Measurements from ENCODE around the gene COTL1. TPM values are rescaled to one million over a fixed set of nuclear protein-coding genes. Genes with fewer than 3 reads are reported as not detected.

Gene COTL1
- total and polyA plus RNA-seq, 9 of the 15 experiments (the other 6 are each of a cell fraction or from before 2014, with no cell fraction given), result 27.7 to 185 (median 72.5) TPM

DNA sequence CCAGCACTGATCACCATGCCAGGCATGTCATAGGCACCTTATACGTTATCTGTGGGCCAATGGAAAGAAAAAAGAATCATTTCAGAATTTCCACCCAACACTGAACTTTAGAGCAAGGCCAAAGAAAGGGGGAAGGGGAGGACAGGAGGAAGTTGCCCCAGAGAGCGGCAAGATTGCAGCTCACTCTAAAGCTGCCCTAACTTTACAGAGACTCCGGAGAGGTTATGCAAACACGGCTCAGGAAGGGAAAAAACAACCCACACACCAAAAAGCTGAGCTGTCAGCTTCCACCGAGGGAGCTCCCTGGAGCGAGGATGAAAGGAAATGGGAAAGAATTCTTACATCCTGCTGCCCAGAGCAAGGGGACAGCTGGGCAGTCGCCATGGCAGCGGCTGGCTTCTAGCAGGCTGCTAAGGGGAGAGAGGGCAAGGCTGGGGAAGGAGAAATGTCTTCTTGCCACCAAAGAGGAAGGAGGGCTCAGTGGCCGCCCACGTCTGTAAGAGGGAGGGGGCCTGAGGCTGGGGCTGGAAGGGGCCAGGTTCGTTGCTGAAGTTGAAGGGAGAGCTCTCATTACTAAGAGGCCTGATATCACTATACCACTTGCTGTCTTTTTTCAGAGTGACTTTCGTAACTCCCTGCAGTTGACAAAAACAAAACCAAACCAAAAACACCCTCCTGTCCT is 18.2 kb downstream of the COTL1 start (continued):
- TF ChIP-seq, protein P1, sequence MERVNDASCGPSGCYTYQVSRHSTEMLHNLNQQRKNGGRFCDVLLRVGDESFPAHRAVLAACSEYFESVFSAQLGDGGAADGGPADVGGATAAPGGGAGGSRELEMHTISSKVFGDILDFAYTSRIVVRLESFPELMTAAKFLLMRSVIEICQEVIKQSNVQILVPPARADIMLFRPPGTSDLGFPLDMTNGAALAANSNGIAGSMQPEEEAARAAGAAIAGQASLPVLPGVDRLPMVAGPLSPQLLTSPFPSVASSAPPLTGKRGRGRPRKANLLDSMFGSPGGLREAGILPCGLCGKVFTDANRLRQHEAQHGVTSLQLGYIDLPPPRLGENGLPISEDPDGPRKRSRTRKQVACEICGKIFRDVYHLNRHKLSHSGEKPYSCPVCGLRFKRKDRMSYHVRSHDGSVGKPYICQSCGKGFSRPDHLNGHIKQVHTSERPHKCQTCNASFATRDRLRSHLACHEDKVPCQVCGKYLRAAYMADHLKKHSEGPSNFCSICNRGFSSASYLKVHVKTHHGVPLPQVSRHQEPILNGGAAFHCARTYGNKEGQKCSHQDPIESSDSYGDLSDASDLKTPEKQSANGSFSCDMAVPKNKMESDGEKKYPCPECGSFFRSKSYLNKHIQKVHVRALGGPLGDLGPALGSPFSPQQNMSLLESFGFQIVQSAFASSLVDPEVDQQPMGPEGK (CRISPR knock-in tag; IDR thresholded peaks at IDR 0.05; ENCODE audit: borderline replicate concordance), result no peak
- TF ChIP-seq HIVEP1 (CRISPR knock-in tag; IDR thresholded peaks at IDR 0.05) (no peak), CBFB (CRISPR knock-in tag; IDR thresholded peaks at IDR 0.05) (no peak), SREBF1 (IDR thresholded peaks at IDR 0.05; ENCODE audit: borderline replicate concordance, low read depth, low read length) (no peak), ZNF586 (CRISPR knock-in tag; conservative IDR thresholded peaks at IDR 0.05) (no peak), RBM34 (IDR thresholded peaks at IDR 0.05; ENCODE audit: borderline replicate concordance, insufficient read depth, low read length) (no peak), PHB2 (IDR thresholded peaks at IDR 0.05; ENCODE audit: low read depth) (no peak), TAL1 (IDR thresholded peaks at IDR 0.05) (no peak), IRF2 (CRISPR knock-in tag; IDR thresholded peaks at IDR 0.05) (no peak), SREBF2 (CRISPR knock-in tag; IDR thresholded peaks at IDR 0.05) (no peak), RUNX1 (IDR thresholded peaks at IDR 0.05; ENCODE audit: low read depth) (no peak), ZNF354B (CRISPR knock-in tag; IDR thresholded peaks at IDR 0.05) (no peak), ZNF507 (tag; conservative IDR thresholded peaks at IDR 0.05) (no peak)
- TF ChIP-seq, protein P2, sequence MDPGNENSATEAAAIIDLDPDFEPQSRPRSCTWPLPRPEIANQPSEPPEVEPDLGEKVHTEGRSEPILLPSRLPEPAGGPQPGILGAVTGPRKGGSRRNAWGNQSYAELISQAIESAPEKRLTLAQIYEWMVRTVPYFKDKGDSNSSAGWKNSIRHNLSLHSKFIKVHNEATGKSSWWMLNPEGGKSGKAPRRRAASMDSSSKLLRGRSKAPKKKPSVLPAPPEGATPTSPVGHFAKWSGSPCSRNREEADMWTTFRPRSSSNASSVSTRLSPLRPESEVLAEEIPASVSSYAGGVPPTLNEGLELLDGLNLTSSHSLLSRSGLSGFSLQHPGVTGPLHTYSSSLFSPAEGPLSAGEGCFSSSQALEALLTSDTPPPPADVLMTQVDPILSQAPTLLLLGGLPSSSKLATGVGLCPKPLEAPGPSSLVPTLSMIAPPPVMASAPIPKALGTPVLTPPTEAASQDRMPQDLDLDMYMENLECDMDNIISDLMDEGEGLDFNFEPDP (CRISPR knock-in tag; IDR thresholded peaks at IDR 0.05), result no peak
- TF ChIP-seq, protein P3, sequence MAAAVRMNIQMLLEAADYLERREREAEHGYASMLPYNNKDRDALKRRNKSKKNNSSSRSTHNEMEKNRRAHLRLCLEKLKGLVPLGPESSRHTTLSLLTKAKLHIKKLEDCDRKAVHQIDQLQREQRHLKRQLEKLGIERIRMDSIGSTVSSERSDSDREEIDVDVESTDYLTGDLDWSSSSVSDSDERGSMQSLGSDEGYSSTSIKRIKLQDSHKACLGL (CRISPR knock-in tag; IDR thresholded peaks at IDR 0.05; ENCODE audit: borderline replicate concordance, poor library complexity, severe bottlenecking), result no peak
- TF ChIP-seq, protein P4, sequence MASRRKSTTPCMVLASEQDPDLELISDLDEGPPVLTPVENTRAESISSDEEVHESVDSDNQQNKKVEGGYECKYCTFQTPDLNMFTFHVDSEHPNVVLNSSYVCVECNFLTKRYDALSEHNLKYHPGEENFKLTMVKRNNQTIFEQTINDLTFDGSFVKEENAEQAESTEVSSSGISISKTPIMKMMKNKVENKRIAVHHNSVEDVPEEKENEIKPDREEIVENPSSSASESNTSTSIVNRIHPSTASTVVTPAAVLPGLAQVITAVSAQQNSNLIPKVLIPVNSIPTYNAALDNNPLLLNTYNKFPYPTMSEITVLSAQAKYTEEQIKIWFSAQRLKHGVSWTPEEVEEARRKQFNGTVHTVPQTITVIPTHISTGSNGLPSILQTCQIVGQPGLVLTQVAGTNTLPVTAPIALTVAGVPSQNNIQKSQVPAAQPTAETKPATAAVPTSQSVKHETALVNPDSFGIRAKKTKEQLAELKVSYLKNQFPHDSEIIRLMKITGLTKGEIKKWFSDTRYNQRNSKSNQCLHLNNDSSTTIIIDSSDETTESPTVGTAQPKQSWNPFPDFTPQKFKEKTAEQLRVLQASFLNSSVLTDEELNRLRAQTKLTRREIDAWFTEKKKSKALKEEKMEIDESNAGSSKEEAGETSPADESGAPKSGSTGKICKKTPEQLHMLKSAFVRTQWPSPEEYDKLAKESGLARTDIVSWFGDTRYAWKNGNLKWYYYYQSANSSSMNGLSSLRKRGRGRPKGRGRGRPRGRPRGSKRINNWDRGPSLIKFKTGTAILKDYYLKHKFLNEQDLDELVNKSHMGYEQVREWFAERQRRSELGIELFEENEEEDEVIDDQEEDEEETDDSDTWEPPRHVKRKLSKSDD (conservative IDR thresholded peaks at IDR 0.05; ENCODE audit: low read length), result no peak
- TF ChIP-seq, protein P5, sequence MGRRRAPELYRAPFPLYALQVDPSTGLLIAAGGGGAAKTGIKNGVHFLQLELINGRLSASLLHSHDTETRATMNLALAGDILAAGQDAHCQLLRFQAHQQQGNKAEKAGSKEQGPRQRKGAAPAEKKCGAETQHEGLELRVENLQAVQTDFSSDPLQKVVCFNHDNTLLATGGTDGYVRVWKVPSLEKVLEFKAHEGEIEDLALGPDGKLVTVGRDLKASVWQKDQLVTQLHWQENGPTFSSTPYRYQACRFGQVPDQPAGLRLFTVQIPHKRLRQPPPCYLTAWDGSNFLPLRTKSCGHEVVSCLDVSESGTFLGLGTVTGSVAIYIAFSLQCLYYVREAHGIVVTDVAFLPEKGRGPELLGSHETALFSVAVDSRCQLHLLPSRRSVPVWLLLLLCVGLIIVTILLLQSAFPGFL (CRISPR knock-in tag; IDR thresholded peaks at IDR 0.05), result no peak

Data from K562 (cell line).